ENCODE measurements around the gene MASP1.

GRCh38 chr3:187266691-187267090 lies 24.8 kb downstream of the MASP1 start:
- TF ChIP-seq CTCF (IDR thresholded peaks at IDR 0.05) (no peak), POLR2A (IDR thresholded peaks at IDR 0.05) (no peak)
